CD4-positive, CD25-positive, alpha-beta regulatory T cell (primary cell): Measurements from ENCODE around the gene ZIC1. TPM values are rescaled to one million over a fixed set of nuclear protein-coding genes. Genes with fewer than 3 reads are reported as not detected.

Experiments
- ATAC-seq, 2 donors: fragments of 150-1000 bp; cut with Tn5 transposase; one replicate each; pipeline ENCODE4 v1.10.0; 2021; ENCODE audit warnings: low read depth in 2 of 2, moderate number of reproducible peaks in 2 of 2, moderate library complexity in 1 of 2
- DNase-seq, 3 donors: peaks; one replicate each; pipeline versions ENCODE4 v3.0.0 to v3.0.0-alpha.2; 2012 to 2022; ENCODE audit warnings: mixed read lengths in 1 of 3
- H3K27ac ChIP-seq: one replicate; pipeline ENCODE4 v1.7.0; 2013; ENCODE audit warnings: mild to moderate bottlenecking, low read length; ENCODE audit not compliant: insufficient read depth, poor library complexity, severe bottlenecking
- H3K27me3 ChIP-seq: one replicate; pipeline ENCODE4 v1.7.0; 2013; ENCODE audit warnings: low read length; ENCODE audit not compliant: control insufficient read depth, insufficient read depth
- H3K36me3 ChIP-seq: one replicate; pipeline ENCODE4 v1.7.0; 2013; ENCODE audit warnings: mild to moderate bottlenecking, low read length, moderate library complexity; ENCODE audit not compliant: control insufficient read depth, insufficient read depth
- H3K4me1 ChIP-seq: 2 replicates; pipeline ENCODE4 v1.7.0; 2013; ENCODE audit warnings: mild to moderate bottlenecking, low read length; ENCODE audit not compliant: insufficient read depth, control insufficient read depth, poor library complexity, severe bottlenecking
- H3K4me3 ChIP-seq: one replicate; pipeline ENCODE4 v1.7.0; 2013; ENCODE audit warnings: low read depth, mild to moderate bottlenecking, low read length, moderate library complexity
- H3K9me3 ChIP-seq, 2 experiments: 1 replicate in 1 of 2; 2 replicates in 1 of 2; pipeline ENCODE4 v1.7.0; 2013; ENCODE audit warnings: low read length in 2 of 2, mild to moderate bottlenecking in 1 of 2, moderate library complexity in 1 of 2; ENCODE audit not compliant: control insufficient read depth in 2 of 2
- H3K27ac Mint-ChIP-seq, 3 donors: one replicate each; pipeline ENCODE4 v1.8.0; 2020 to 2022; ENCODE audit warnings: mild to moderate bottlenecking in 3 of 3, mixed read lengths in 3 of 3, moderate library complexity in 2 of 3
- H3K27me3 Mint-ChIP-seq: one replicate; pipeline ENCODE4 v1.8.0; 2022; ENCODE audit warnings: mild to moderate bottlenecking, mixed read lengths
- H3K36me3 Mint-ChIP-seq: one replicate; pipeline ENCODE4 v1.8.0; 2020; ENCODE audit warnings: mixed read lengths
- H3K4me1 Mint-ChIP-seq, 4 donors: one replicate each; pipeline ENCODE4 v1.8.0; 2020 to 2022; ENCODE audit warnings: mixed read lengths in 4 of 4, mild to moderate bottlenecking in 1 of 4
- H3K4me3 Mint-ChIP-seq, 4 donors: one replicate each; pipeline ENCODE4 v1.8.0; 2020 to 2022; ENCODE audit warnings: mild to moderate bottlenecking in 4 of 4, mixed read lengths in 4 of 4, moderate library complexity in 3 of 4
- H3K9me3 Mint-ChIP-seq, 7 donors: one replicate each; pipeline ENCODE4 v1.8.0; 2020 to 2022; ENCODE audit warnings: mixed read lengths in 7 of 7, mild to moderate bottlenecking in 3 of 7, moderate library complexity in 2 of 7
- polyA plus RNA-seq, 4 donors: library from polyadenylated mRNA; unstranded; fragments of 300-500 nt; fragmentation: Illumina TruSeq; gene quantifications; one replicate each; pipeline ENCODE4 v1.2.3, GENCODE V29; 2021
- total RNA-seq: library from RNA; stranded (reverse); gene quantifications from one replicate; pipeline ENCODE4 v1.2.3, GENCODE V29; 2022

Gene ZIC1
- total and polyA plus RNA-seq, 5 donors from 2014 or later: not detected

GRCh38 chr3:147398813-147399534 is 10.2 kb upstream of the ZIC1 start:
- Mint-ChIP-seq H3K4me1 (no peaks in the 10 kb centered on the region), H3K9me3 (peaks cover 0 to 18% (median 6%) of the 10 kb centered on the region in 7 donors), H3K4me3 (no peak overlapping the region), H3K27ac (no peak overlapping the region), H3K27me3 (peaks cover 91% of the 10 kb centered on the region), H3K36me3 (no peaks in the 10 kb centered on the region)
- Histone ChIP-seq H3K27ac (no peak overlapping the region), H3K36me3 (no peaks in the 10 kb centered on the region), H3K4me1 (no peaks in the 10 kb centered on the region), H3K27me3 (peaks cover 23% of the 10 kb centered on the region), H3K9me3 (no peaks in the 10 kb centered on the region), H3K4me3 (no peak overlapping the region)
- ATAC-seq: no peak
- no peak for DNase-seq

- peaks cover 20% of the 10 kb centered on the region for H3K27me3 ChIP-seq
- no peaks in the 10 kb centered on the region for H3K4me1 ChIP-seq
- no peak overlapping the region for H3K27ac Mint-ChIP-seq
- H3K4me1 Mint-ChIP-seq: peaks cover 0 to 1% (median 0%) of the 10 kb centered on the region in 4 donors
- H3K4me3 Mint-ChIP-seq: no peak overlapping the region
- DNase-seq (no peak), ATAC-seq (no peak)
- H3K36me3 Mint-ChIP-seq: no peaks in the 10 kb centered on the region
- peaks cover 0 to 16% (median 6%) of the 10 kb centered on the region in 7 donors for H3K9me3 Mint-ChIP-seq
- no peaks in the 10 kb centered on the region for H3K9me3 ChIP-seq
- peaks cover 91% of the 10 kb centered on the region for H3K27me3 Mint-ChIP-seq
- no peak overlapping the region for H3K4me3 ChIP-seq
- no peaks in the 10 kb centered on the region for H3K36me3 ChIP-seq
- H3K27ac ChIP-seq: no peak overlapping the region
Measured at GRCh38 chr3:147400111-147400510, 9.1 kb upstream of the ZIC1 start.

GRCh38 chr3:147400999-147401398 is 8.2 kb upstream of the ZIC1 start:
- Mint-ChIP-seq H3K36me3 (no peaks in the 10 kb centered on the region), H3K4me1 (peaks cover 0 to 2% (median 0%) of the 10 kb centered on the region in 4 donors), H3K4me3 (no peak overlapping the region), H3K27me3 (peaks cover 92% of the 10 kb centered on the region), H3K27ac (no peak overlapping the region), H3K9me3 (peaks cover 0 to 16% (median 6%) of the 10 kb centered on the region in 7 donors)
- no peak for DNase-seq
- Histone ChIP-seq H3K4me3 (no peak overlapping the region), H3K9me3 (peaks cover 0 to 4% of the 10 kb centered on the region in 2 experiments), H3K27ac (no peak overlapping the region), H3K4me1 (no peaks in the 10 kb centered on the region), H3K27me3 (peaks cover 20% of the 10 kb centered on the region), H3K36me3 (no peaks in the 10 kb centered on the region)
- ATAC-seq: no peak

GRCh38 chr3:147401421-147401820 is 7.7 kb upstream of the ZIC1 start:
- Histone ChIP-seq H3K27ac (no peak overlapping the region), H3K36me3 (no peaks in the 10 kb centered on the region), H3K9me3 (peaks cover 0 to 8% of the 10 kb centered on the region in 2 experiments), H3K4me3 (no peak overlapping the region), H3K4me1 (no peaks in the 10 kb centered on the region), H3K27me3 (peaks cover 20% of the 10 kb centered on the region)
- Mint-ChIP-seq H3K9me3 (peaks cover 0 to 19% (median 6%) of the 10 kb centered on the region in 7 donors), H3K36me3 (no peaks in the 10 kb centered on the region), H3K4me1 (peaks cover 0 to 2% (median 0%) of the 10 kb centered on the region in 4 donors), H3K27me3 (peaks cover 96% of the 10 kb centered on the region), H3K27ac (no peak overlapping the region), H3K4me3 (no peak overlapping the region)
- DNase-seq (no peak), ATAC-seq (no peak)

- Mint-ChIP-seq H3K4me3 (no peak overlapping the region), H3K36me3 (no peaks in the 10 kb centered on the region), H3K9me3 (peaks cover 0 to 22% (median 6%) of the 10 kb centered on the region in 7 donors), H3K27me3 (peaks cover 96% of the 10 kb centered on the region), H3K27ac (no peak overlapping the region), H3K4me1 (peaks cover 0 to 2% (median 0%) of the 10 kb centered on the region in 4 donors)
- ATAC-seq: no peak
- no peaks in the 10 kb centered on the region for H3K36me3 ChIP-seq
- H3K27ac ChIP-seq: no peak overlapping the region
- no peak for DNase-seq
- H3K4me3 ChIP-seq: no peak overlapping the region
- H3K27me3 ChIP-seq: peaks cover 20% of the 10 kb centered on the region
- peaks cover 0 to 12% of the 10 kb centered on the region in 2 experiments for H3K9me3 ChIP-seq
- no peaks in the 10 kb centered on the region for H3K4me1 ChIP-seq
Measured at GRCh38 chr3:147402159-147402558, 7.0 kb upstream of the ZIC1 start.

- Histone ChIP-seq H3K4me1 (no peaks in the 10 kb centered on the region), H3K27ac (no peak overlapping the region), H3K9me3 (peaks cover 4 to 21% of the 10 kb centered on the region in 2 experiments), H3K36me3 (no peaks in the 10 kb centered on the region), H3K27me3 (peaks cover 29% of the 10 kb centered on the region), H3K4me3 (no peak overlapping the region)
- DNase-seq (no peak), ATAC-seq (no peak)
- Mint-ChIP-seq H3K4me3 (no peak overlapping the region), H3K36me3 (no peaks in the 10 kb centered on the region), H3K27ac (no peak overlapping the region), H3K9me3 (peaks cover 0 to 28% (median 6%) of the 10 kb centered on the region in 7 donors), H3K27me3 (peaks cover 97% of the 10 kb centered on the region), H3K4me1 (peaks cover 0 to 10% (median under 1%) of the 10 kb centered on the region in 4 donors)
Measured at GRCh38 chr3:147403511-147403910, 5.7 kb upstream of the ZIC1 start.

- Mint-ChIP-seq H3K4me1 (peaks cover 0 to 15% (median under 1%) of the 10 kb centered on the region in 4 donors), H3K9me3 (peaks cover 0 to 27% (median 6%) of the 10 kb centered on the region in 7 donors), H3K4me3 (no peak overlapping the region)
Measured at GRCh38 chr3:147404000-147404799, 5.0 kb upstream of the ZIC1 start.

More at GRCh38 chr3:147404000-147404799, 5.0 kb upstream of the ZIC1 start:
- Histone ChIP-seq H3K27me3 (peaks cover 28% of the 10 kb centered on the region), H3K4me1 (peaks cover 1% of the 10 kb centered on the region), H3K9me3 (peaks cover 4 to 23% of the 10 kb centered on the region in 2 experiments), H3K4me3 (no peak overlapping the region), H3K27ac (no peak overlapping the region), H3K36me3 (no peaks in the 10 kb centered on the region)
- ATAC-seq: no peak
- Mint-ChIP-seq H3K36me3 (no peaks in the 10 kb centered on the region), H3K27me3 (peaks cover 95% of the 10 kb centered on the region), H3K27ac (no peak overlapping the region)
- no peak for DNase-seq
